DMS114 treated with DMSO at 0.1 percent for 48 hours (cell line): Measurements from ENCODE around the gene PIP5K1C.
"Not testable (repeated sequence)": the region's sequence is repeated elsewhere in the genome, so short reads cannot be mapped to it uniquely, and the experiment has no call there.

Experiments
- DNase-seq: peaks from one replicate; lab custom pipeline; 2025; ENCODE audit not compliant: unreplicated experiment; lab: John Stamatoyannopoulos, UW

The PIP5K1C gene

DNA sequence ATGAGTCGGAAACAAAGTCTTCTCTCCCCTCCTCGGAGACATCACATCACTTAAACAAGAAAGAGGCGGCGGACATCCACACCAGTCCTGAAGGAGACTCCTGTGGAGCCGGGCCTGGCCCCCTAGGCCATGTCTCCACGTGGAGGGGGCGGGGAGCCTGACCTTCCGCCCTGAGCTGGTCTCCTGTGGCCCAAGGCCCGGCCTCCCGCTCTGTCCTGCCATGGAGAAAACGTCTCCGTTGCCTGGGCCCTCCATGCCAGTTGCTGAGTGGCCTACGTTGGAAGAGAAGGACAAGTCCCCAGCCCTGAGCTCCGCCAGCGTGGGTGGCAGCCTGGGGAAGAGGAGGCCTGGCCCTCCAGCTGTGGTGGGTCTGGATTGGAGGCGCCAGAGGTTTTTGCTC, 68.2 kb downstream of the PIP5K1C start:
- DNase-seq = no peak

DNA sequence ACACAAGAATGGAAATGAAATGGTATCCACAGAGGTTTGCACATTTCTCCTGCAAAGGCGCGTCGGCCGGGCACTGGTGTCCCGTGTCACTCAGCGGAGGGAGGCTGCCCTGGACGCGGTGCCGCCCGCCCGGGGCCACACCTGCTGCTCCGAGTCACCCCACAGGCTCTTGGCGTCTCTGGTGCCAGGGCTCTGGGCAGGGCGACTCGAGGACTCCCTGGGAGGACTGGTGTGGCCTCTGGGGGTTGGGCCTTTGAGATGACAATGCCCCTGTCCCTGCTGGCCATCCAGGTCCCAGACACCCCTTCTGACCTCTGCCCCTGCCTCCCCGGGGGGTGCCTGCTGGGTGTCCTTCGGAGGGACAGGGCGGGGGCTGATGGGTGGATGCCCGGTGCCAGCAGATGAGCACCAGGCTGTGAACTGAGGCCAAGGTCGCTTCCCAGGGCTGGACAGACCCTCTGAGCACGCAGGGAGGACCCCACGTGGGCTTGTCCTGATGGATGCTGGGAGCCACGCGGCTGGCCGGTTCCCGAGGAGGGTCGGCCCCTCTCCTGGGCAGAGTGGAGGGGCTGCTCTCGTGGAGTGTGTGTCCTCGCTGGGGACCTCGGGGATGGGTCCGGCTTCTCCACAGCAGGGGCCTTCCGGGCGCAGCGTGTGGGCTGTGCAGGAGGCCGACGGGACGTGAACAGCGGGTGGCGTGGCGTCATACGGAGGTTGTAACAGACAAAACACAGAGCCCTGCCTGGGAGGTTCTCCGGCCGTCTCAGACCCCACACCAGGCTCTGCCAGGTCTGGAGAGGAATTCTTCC, 69.0 kb downstream of the PIP5K1C start:
- no peak for DNase-seq

DNA sequence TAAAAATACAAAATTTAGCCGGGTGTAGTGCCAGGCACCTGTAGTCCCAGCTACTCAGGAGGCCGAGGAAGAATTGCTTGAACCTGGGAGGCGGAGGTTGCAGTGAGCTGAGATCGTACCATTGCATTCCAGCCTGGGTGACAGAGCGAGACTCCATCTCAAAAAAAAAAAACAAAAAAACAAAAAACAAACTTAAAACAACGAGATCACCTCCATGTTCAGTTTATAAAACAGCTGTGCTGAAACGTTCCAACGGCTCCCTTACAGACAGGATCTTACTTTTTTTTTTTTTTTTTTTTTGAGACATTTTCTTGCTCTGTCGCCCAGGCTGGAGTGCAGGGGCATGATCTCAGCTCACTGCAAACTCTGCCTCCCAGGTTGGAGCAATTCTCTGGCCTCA, 71.5 kb downstream of the PIP5K1C start:
- not testable (repeated sequence) for DNase-seq

DNA sequence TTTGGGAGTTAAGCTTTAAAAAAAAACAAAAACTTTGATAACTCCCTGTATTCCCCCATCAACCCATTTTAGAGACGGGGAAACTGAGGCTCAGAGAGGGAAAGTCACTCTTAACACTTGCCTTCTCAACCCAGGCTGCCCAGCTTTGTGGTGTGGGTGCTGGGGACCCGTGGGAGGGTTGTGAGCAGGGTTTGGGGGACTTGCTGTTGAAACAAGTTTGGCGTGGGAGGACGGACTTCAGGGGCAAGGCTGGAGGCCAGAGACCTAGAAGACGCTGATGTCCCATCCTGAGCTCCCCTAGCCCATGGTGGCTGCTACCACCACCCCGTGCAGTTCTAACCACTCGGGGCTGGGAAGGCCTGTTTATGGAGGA, 72.9 kb downstream of the PIP5K1C start:
- no peak for DNase-seq

DNA sequence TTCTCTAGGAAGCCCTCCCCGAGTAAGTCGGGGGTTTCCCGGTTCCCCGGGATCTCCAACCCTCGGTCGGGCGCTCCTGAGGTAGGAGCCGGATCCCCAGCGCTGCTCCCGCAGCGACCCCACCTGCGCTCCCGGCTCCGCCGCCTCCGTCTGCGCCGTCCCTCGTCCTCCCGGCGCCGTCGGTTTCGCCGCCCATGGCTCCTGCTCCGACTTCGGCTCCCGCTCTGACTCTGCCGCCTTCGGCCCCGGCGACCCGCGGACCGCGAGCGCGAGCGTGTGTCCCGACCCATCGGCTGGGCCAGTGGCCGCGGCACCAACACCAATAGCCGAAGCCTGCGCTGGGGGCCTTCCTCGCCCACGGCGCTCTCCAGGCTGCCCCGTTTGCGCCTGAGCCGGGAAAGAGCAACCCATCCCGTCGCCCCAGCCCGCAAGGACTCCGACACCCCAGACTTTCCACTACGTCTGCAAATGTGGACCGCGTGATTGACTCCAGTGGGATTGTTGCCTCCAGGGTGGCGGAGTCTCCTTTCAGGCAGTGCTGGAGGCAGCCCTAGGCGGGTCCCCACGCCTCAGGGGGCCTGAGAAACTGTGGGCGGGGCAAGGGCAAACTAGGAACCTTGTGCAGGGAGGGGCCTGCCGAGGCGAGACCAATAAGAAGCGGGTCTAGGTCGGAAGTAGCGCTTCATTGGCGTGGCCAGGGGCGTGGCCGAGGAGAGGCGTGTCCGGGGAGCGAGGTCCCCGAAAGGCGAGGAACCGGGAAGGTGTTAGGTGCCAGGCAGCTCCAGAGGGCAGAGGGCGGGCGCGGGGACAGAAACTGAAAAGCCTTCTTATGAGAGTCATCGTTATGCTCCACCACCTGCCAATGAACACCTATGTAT, 73.6 kb downstream of the PIP5K1C start, which contains the start of gene CACTIN:
Gene CACTIN, minus strand, starts transcription at position 318 of the 878 bp plus-strand sequence. Its CDS starts 28 bp downstream, at position 290.
- DNase-seq = peak; percentile 90

DNA sequence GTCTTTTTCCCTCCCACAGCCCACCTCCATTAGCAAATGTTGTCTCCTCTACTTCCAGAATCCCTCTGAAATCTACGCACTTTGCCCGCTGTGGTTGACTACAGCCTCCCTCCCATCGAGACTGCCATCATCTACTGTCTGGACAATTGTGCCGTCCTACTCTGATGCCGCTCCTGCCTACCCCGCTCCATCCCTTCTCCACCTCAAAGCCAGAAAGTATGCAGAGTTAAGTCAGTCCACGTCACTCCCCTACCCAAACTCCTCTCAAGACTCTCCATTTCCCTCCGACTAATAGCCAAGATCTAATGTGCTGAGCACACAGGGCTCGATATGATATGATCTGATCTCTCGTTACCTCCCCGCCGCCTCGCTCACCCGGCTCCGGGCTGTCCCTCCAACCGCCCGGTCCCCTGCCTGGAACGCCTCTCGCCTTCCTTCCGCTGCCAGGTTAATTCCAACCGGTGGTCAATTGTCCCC, 74.2 kb downstream of the PIP5K1C start:
- no peak for DNase-seq

DNA sequence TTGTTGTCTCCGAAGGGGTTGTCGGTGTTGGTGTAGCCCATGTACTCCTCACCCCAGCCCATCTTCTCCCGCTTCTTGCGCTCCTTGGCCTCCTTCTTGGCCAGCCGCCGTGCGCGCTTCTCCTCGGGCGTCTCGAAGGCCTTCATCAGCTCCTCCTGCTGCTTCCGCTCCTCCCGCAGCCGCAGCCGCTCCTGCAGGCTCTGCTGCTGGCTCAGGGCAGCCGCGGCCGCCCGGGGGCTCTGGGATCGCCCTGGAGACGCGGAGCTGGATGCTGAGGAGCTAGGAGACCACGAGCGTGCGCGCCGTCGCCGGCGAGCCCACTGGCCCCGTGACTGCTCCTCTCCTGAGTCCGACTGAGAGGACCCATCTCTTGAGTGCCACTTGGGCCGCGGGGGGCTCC, 76.6 kb downstream of the PIP5K1C start:
- no peak for DNase-seq

DNA sequence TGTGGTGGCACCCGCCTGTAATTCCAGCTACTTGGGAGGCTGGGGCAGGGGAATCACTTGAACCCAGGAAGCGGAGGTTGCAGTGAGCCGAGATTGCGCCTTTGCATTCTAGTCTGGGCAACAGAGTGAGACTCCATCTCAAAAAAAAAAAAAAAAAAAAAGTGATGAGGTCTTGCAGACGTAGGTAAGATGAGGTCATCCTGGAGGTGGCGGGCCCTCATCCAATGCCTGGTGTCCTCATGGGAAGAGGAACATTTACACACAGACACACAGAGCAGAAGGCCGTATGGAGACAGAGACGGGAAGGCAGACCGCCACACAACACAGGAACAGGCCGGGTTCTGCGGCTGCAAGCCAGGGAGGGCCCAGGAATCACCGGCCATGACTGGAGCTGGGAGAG, 78.0 kb downstream of the PIP5K1C start:
- DNase-seq = no peak

DNA sequence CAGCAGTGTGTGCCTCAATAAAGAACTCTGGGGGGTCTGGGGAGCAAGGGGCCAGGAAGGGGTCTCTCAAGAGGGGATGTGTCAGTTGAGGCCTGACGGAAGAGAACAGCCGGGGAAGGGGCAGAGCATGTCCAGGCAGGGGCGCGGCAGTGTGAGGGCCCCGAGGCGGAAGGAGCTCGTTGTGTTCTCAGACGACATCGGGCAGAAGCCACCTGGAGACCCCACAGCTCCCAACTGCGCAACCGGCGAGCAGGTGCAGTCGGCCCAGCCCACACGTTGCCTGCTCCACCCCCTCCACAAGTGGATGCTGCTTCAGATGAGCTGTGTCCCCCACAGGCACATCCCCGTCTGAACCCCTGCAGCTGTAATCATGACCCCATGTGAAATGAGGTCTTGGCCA, 78.6 kb downstream of the PIP5K1C start:
- no peak for DNase-seq

DNA sequence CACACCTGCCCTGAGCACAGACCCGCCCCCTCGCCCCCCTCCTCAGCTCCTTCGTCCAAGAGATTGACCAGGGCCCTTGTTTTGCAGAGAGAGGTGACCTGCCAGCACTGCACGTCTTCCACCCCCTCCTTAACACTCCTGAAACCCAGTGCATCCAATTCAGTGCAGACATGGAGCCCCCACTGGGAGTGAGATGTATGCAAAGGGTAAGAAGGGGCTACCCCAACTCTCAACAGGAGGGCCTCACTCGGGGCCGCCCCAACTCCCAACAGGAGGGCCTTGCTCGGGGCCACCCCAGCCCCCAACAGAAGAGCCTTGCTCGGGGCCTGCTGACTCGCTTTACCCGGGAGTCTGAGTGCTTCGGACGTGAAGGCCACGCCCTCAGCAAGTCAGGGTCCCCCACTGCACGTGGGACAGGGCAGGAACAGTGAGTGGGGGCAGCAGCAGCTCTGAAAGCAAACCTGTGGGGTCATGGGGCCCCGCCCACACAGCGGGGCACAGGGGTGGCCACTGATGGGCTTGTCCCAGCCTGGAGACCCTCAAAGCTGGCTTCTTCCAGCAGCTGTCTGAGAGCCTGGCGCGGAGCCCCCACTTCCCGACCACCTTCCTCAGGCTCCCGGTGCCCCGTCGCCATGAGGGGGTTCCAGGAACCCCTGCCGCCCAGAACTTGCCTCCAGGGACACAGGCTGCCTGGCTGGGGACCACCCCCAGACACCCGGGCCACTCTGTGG, 79.3 kb downstream of the PIP5K1C start:
- no peak for DNase-seq

DNA sequence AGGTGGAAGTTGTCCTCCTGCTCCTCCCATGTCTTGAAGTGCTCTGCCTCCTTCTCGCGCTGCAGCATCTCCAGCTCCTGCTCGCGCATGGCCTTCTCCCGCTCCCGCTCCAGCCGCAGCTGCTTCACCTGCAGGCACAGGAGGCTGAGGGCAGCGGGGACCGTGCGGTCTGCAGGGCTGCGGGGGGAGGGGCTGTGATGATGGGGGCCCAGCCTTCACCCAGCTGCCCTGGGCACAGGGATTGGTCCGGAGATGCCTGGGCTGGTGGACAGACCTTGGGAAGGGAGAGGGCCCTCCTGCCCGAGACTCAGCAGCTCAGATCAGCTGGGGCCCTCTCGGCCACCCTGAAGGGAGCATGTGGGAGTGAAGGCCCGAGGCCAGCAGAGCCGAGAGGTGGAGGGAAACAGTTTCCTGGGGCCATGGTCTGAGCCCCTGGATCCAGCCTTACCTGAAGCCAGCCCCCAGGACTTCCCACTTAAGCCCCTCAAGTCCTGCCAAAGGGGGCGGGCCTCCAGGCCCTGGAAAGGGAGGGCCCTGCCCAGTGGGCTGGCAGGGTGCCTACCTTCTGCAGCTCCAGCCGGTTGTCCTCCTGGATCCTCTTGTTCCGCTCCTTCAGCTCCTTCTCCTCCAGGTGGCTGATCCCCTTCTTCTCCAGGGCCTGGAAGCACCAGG, 80.0 kb downstream of the PIP5K1C start:
- no peak for DNase-seq

DNA sequence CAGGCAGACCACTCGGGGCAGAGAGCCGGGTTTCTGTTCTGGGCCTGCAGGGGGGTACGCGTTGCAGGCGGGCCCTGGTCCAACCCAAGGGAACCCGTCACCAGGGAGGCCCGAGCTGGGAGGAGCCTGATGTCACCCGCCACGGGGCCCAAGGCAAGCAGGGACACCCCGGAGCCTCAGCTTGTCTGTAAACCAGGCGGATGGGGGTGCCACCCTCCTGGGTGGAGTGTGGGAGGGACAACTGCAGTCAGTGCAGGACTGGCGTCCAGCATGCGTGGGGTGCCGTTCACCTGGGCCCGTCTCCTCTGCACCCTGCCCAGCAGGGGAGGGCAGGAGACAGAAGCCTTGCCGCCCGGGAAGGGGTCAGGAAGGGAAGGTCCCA, 80.6 kb downstream of the PIP5K1C start:
- no peak for DNase-seq

DNA sequence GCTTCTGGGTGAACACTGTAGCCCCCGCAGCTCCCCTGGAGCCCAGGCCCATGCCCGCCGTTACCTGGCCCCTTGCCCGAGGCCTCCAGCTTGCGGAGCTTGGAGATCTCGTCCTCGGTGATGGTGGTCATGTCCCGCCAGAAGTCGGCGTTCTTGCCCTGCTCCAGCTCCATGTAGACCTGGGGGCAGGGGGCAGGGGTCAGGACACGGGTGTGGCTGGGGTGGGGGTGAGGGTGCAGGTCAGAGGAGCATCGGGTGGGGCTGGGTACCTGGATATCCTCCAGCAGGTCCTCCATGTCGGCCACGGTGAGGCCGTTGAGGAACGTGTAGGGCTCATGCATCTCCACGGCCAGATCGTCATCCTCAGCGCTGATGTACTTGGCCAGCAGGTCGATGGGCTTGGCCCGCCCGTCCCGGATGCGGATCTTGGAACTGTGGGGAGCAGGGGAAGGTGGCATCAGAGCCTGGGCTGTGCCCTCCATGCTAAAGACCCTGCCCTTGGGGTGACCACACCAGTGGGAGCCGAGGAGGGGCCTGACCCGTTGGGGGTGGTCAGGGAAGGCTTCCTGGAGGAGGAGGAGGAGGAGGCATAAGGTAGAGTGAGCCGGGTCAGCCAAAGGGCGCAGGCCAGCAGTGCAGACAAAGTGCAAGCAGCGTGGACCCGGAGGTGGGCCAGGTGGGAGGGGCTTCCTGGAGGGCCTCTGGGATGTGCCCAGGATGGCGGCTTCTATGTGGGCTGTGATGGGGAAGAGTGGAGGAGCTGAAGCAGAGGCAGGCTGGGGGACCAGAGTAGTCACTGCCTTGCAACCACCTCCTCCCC, 81.2 kb downstream of the PIP5K1C start:
- DNase-seq = no peak

DNA sequence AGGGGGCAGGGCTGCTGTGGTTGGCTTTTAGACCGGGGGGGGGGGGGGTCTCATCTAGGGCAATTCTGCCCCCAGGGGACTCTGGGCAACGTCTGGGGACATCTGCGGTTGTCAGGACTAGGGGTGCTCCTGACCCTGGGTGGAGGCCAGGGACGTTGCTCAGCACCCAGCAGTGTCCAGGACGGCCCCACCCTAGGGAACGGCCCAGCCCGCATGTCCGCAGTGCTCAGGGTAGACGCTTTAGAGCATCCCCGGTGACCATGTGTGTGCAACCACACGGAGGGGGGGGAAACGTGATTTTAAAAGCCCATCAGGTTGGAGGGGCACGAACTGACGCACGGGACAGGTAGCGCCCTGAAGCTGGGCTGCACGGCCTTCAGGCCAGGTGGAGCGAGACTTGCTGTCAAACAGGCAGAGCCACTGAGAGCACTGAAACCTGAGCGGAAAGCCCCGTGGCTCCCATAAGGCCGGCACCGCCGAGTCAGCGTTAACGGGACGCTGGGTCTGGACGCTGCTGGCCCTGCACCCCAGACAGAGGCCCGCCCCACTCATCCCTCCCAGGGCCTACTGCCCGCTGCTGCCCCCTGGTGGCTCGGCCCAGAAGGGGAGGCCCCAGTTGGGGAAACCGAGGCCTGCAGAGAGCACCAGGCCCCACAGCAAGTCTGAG, 82.0 kb downstream of the PIP5K1C start:
- no peak for DNase-seq

DNA sequence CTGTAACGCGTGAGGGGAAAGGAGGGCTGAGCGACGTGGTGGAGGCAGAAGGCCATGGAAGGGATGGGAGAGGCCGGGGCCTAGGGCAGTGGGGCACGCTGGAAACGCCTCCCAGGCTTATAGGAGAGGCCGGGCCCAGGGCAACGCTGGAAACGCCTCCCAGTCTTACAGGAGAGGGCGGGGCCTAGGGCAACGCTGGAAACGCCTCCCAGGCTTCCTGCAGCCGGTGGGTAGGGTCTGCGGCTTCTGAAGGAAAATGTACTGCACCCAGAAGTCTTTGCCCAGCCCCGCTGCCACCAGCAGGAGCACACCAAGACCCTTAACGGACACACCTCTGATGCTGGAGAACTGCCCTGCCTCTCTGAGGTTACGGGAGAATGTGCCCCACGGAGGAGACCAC, 82.8 kb downstream of the PIP5K1C start:
- no peak for DNase-seq

DNA sequence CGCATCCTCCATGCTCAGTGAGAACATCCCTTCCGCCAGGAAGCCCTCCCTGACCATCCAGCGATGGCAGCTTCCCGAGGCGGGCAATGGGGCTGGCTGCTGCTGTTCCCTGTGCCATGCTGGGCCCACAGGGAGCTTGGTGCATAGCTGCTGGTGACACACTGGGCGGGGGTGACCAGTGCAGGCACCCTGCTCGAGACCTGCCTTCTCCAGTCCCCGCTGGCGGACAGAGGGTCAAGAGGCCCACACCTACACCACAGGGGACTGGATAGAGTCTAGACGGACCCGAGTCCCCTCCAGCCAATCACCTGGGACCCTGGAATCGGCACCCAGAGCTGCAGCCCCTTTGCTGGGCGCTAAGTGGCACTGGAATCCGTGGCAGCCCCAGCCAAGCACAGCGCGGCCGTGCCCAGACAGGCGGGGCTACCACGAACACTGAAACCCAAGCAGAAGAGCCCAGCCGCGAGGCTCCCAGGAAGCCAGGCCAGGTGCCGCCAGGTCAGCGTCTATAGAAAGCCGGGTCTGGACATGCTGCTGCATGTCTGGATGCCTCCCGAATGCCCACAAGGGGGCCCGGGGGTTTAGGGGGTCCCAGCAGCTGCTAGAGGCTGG, 84.6 kb downstream of the PIP5K1C start:
- DNase-seq = no peak

DNA sequence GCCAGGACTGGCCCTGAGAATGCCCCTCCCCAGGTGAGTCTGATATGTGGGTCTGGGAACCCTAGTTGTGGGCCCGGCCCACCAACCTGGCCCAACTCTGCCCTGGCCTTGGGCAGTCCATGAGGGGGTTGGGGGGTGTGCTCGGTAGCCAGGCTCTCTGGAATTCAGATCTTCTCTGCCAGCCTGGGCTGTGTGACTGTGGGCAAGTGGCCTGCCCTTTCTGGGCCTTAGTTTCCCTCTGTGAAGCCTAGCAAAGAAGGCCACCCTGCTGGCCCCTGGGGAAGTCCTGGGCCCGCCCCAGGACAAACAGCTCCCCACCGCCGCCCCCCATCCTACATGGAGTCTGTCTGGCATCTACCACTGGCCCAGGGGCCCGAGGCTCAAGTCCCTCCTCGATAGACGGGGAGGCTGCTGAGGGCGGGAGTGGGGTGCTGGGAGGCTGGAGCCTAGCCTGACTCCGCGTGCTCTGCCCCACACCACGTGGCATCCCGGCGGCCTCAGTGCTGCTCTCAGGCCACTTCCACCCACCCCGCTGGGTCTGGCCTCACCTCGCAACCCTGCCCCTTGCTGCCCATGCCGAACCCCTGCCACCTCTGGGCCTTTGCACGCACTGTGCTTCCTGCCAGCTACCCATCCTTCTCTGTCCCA, 85.3 kb downstream of the PIP5K1C start:
- DNase-seq = no peak

DNA sequence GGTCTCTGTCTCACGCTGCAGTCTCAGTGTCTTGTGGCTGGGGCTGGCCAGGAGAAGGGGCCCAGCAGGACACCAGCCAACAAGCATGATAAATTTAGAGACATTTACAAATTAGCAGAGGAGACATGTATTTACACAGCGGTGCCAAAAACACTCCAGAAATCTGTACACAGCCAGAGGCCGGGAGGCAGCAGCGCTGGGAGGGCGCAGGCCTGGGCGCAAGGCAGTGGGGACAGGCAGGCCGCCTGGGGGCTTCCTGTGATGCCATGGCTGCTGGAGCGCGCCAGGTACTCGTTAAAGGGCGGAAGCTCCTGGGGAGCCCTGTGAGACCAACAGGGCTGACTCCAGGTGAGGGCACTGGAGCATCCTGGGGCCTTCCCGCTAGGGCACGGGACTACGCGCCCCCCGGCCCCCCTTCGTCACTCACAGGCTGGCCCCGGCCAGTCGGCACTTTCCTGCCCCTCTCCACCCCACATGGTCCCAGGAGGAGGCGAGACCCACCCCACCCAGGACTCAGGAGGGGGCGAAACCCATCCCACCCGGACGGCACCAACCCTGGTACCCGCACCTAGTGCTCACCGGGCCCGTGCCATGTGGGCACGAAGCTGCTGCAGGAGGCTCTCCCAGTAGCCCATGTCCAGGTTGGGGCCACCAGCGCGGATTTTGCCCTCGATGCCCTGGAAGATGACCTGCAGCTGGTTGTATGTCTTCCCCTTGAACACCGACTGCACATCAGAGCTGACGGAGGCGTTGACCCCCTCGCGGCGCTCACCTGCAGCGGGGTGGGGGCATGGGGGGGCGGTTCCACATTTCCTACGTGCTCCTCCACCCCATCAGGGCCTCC, 86.2 kb downstream of the PIP5K1C start:
- no peak for DNase-seq
